IMR-90 (cell line): ENCODE data around the gene TPD52L2. TPM values are rescaled to one million over a fixed set of nuclear protein-coding genes. Genes with fewer than 3 reads are reported as not detected.

ENCODE experiments used
- ATAC-seq: fragments of 200-7000 bp; cut with Tn5 transposase; 2 replicates; pipeline ENCODE4 v1.9.1; 2020; ENCODE audit warnings: low read depth, mild to moderate bottlenecking, moderate library complexity
- BruUV-seq: library from RNA; stranded (reverse); fragments of 400-500 nt; replicated peaks from 2 replicates; lab custom pipeline; 2021; lab: Mats Ljungman, UMichigan
- CTCF ChIA-PET: fragments of 300-600 bp; formaldehyde crosslinking; extraction: SDS; loops from one replicate; lab custom pipeline; 2021; ENCODE audit warnings: antibody characterized with exemption; lab: Yijun Ruan, JAX
- POLR2A ChIA-PET: fragments of 300-600 bp; sonication (Branson Sonifier 250); formaldehyde crosslinking; loops from one replicate; lab custom pipeline; 2022; ENCODE audit warnings: antibody characterized with exemption; ENCODE audit not compliant: unreplicated experiment; lab: Charles Lee
- DNase-seq: peaks from one replicate; pipeline ENCODE4 v3.0.0; 2013
- H2AFZ ChIP-seq: replicated peaks from 2 replicates; pipeline ENCODE3; 2013; ENCODE audit warnings: low read length, mild to moderate bottlenecking; ENCODE audit not compliant: poor library complexity
- H2AK5ac ChIP-seq: 2 replicates; pipeline ENCODE4 v1.6.1; 2013; ENCODE audit warnings: low read depth, low read length, inconsistent platforms
- H2AK9ac ChIP-seq: replicated peaks from 2 replicates; pipeline ENCODE3; 2013; ENCODE audit warnings: mild to moderate bottlenecking, low read depth, low read length, moderate library complexity; ENCODE audit not compliant: poor library complexity
- H2BK120ac ChIP-seq: 2 replicates; pipeline ENCODE4 v1.6.1; 2013; ENCODE audit warnings: low read depth, low read length, inconsistent platforms
- H2BK15ac ChIP-seq: 3 replicates; pipeline ENCODE4 v1.6.1; 2013; ENCODE audit warnings: low read depth, low read length, inconsistent platforms
- H2BK20ac ChIP-seq: 2 replicates; pipeline ENCODE4 v1.6.1; 2013; ENCODE audit warnings: low read depth, mild to moderate bottlenecking, inconsistent platforms, low read length, moderate library complexity
- H2BK5ac ChIP-seq: 2 replicates; pipeline ENCODE4 v1.6.1; 2013; ENCODE audit warnings: mild to moderate bottlenecking, low read depth, low read length, inconsistent platforms; ENCODE audit not compliant: poor library complexity, severe bottlenecking
- H3K14ac ChIP-seq: replicated peaks from 2 replicates; pipeline ENCODE4 v1.6.1; 2013; ENCODE audit warnings: low read depth, low read length, inconsistent platforms
- H3K18ac ChIP-seq: 2 replicates; pipeline ENCODE4 v1.6.1; 2013; ENCODE audit warnings: low read depth, low read length, control low read depth
- H3K23ac ChIP-seq: 2 replicates; pipeline ENCODE4 v1.6.1; 2013; ENCODE audit warnings: low read depth, low read length, inconsistent platforms
- H3K27ac ChIP-seq: 2 replicates; pipeline ENCODE4 v1.5.1; 2013; ENCODE audit warnings: mild to moderate bottlenecking, control low read depth, low read length; ENCODE audit not compliant: insufficient read depth
- H3K27me3 ChIP-seq: 2 replicates; pipeline ENCODE4 v1.6.1; 2013; ENCODE audit warnings: low read length; ENCODE audit not compliant: control insufficient read depth, insufficient read depth
- H3K36me3 ChIP-seq: 2 replicates; pipeline ENCODE4 v1.6.1; 2013; ENCODE audit warnings: low read length, mixed read lengths; ENCODE audit not compliant: control insufficient read depth, insufficient read depth
- H3K4ac ChIP-seq: 2 replicates; pipeline ENCODE4 v1.6.1; 2013; ENCODE audit warnings: low read depth, low read length, inconsistent platforms
- H3K4me1 ChIP-seq: 2 replicates; pipeline ENCODE4 v1.6.1; 2013; ENCODE audit warnings: low read length, mixed read lengths; ENCODE audit not compliant: control insufficient read depth, insufficient read depth
- H3K4me2 ChIP-seq: 2 replicates; pipeline ENCODE4 v1.6.1; 2013; ENCODE audit warnings: low read depth, mild to moderate bottlenecking, control low read depth, low read length, moderate library complexity
- H3K4me3 ChIP-seq: 2 replicates; pipeline ENCODE4 v1.5.1; 2013; ENCODE audit warnings: low read depth, mild to moderate bottlenecking, control low read depth, low read length, moderate library complexity; ENCODE audit not compliant: insufficient read depth
- H3K56ac ChIP-seq: 2 replicates; pipeline ENCODE4 v1.6.1; 2013; ENCODE audit warnings: low read length, inconsistent platforms; ENCODE audit not compliant: insufficient read depth; ENCODE audit errors: extremely low read depth
- H3K79me1 ChIP-seq, 2 experiments: 2 replicates each; pipeline ENCODE4 v1.6.1; 2013; ENCODE audit warnings: low read length in 2 of 2, inconsistent platforms in 1 of 2, low read depth in 1 of 2
- H3K9ac ChIP-seq: 2 replicates; pipeline ENCODE4 v1.6.1; 2013; ENCODE audit warnings: low read depth, low read length, control low read depth
- H3K9me1 ChIP-seq: 2 replicates; pipeline ENCODE4 v1.6.1; 2013; ENCODE audit warnings: low read length, inconsistent platforms; ENCODE audit not compliant: insufficient read depth
- H3K9me3 ChIP-seq: 2 replicates; pipeline ENCODE4 v1.6.1; 2013; ENCODE audit warnings: low read length; ENCODE audit not compliant: control insufficient read depth, insufficient read depth
- H4K20me1 ChIP-seq: 2 replicates; pipeline ENCODE4 v1.6.1; 2013; ENCODE audit warnings: low read length, inconsistent platforms; ENCODE audit not compliant: insufficient read depth
- H4K5ac ChIP-seq: 2 replicates; pipeline ENCODE4 v1.6.1; 2013; ENCODE audit warnings: mild to moderate bottlenecking, low read depth, low read length, control low read depth
- H4K8ac ChIP-seq, 2 experiments: 2 replicates each; pipeline ENCODE4 v1.6.1; 2013; ENCODE audit warnings: low read depth in 2 of 2, low read length in 2 of 2, control low read depth in 1 of 2, inconsistent platforms in 1 of 2
- H4K91ac ChIP-seq: 2 replicates; pipeline ENCODE4 v1.6.1; 2013; ENCODE audit warnings: low read depth, low read length, inconsistent platforms; ENCODE audit not compliant: insufficient read depth
- BHLHE40 ChIP-seq: fragments of 150-350 bp; IDR thresholded peaks from 2 replicates; pipeline ENCODE4 v1.6.1; 2016; ENCODE audit warnings: mild to moderate bottlenecking, low read depth, low read length
- CEBPB ChIP-seq: IDR thresholded peaks from 2 replicates; pipeline ENCODE4 v1.6.1; 2012; ENCODE audit warnings: low read depth, low read length, improper control_type of control experiment
- CHD1 ChIP-seq: IDR thresholded peaks from 2 replicates; pipeline ENCODE4 v1.6.1; 2012; ENCODE audit warnings: low read depth, low read length, improper control_type of control experiment
- CTCF ChIP-seq: conservative IDR thresholded peaks from 2 replicates; pipeline ENCODE4 v1.5.1; 2012; ENCODE audit warnings: mild to moderate bottlenecking, low read depth, low read length, improper control_type of control experiment
- ELK1 ChIP-seq: fragments of 150-350 bp; IDR thresholded peaks from 2 replicates; pipeline ENCODE4 v1.6.1; 2016; ENCODE audit warnings: low read depth, mild to moderate bottlenecking, low read length, moderate library complexity, borderline replicate concordance
- MAFK ChIP-seq: IDR thresholded peaks from 2 replicates; pipeline ENCODE4 v1.6.1; 2012; ENCODE audit warnings: low read depth, low read length, improper control_type of control experiment
- MAZ ChIP-seq: IDR thresholded peaks from 2 replicates; pipeline ENCODE4 v1.6.1; 2012; ENCODE audit warnings: low read depth, mild to moderate bottlenecking, low read length, improper control_type of control experiment, moderate library complexity, borderline replicate concordance
- RCOR1 ChIP-seq: IDR thresholded peaks from 2 replicates; pipeline ENCODE4 v1.6.1; 2012; ENCODE audit warnings: mild to moderate bottlenecking, low read length, improper control_type of control experiment; ENCODE audit not compliant: insufficient replicate concordance
- RFX5 ChIP-seq: IDR thresholded peaks from 2 replicates; pipeline ENCODE4 v1.8.0; 2012; ENCODE audit warnings: low read depth, mild to moderate bottlenecking, low read length, moderate library complexity
- SMC3 ChIP-seq: fragments of 150-350 bp; IDR thresholded peaks from 2 replicates; pipeline ENCODE4 v1.6.1; 2016; ENCODE audit warnings: low read depth, mild to moderate bottlenecking, antibody characterized with exemption, low read length, moderate library complexity
- USF2 ChIP-seq: fragments of 150-350 bp; IDR thresholded peaks from 2 replicates; pipeline ENCODE4 v1.6.1; 2017; ENCODE audit warnings: mild to moderate bottlenecking, antibody characterized with exemption, low read length, low read depth
- WGBS, 2 experiments: methylation state at CpG; one replicate each; pipeline versions ENCODE4 v1.1.5 to v1.1.7; 2013; ENCODE audit warnings: missing lambda C conversion rate in 2 of 2; ENCODE audit not compliant: insufficient read length in 1 of 2; ENCODE audit errors: extremely low coverage in 2 of 2; 5-methylcytosine and 5-hydroxymethylcytosine counted together
- dilution Hi-C: fragments of 300-500 bp; cut with HindIII; formaldehyde crosslinking; loops from one replicate; pipeline ENCODE4 v1.14.3; 2018; ENCODE audit warnings: low sequenced_read_pairs; ENCODE audit not compliant: unreplicated experiment
- in situ Hi-C: fragments of 300-500 bp; cut with MboI; formaldehyde crosslinking; loops from 3 replicates; pipeline ENCODE4 v1.14.3; 2019; ENCODE audit warnings: low sequenced_read_pairs, inconsistent platforms, mixed read lengths
- intact Hi-C: fragments of 100-400 bp; cut with micrococcal nuclease; formaldehyde crosslinking; loops from 2 replicates; pipeline ENCODE4 v1.10.0; 2022
- polyA plus RNA-seq, 3 experiments: library from polyadenylated mRNA; depleted of rRNA; stranded (reverse); fragments of >200 nt; gene quantifications; 2 replicates each; pipeline ENCODE4 v1.2.3, GENCODE V29; 2012; ENCODE audit warnings: low replicate concordance in 1 of 3
- total RNA-seq: library from RNA; depleted of rRNA; stranded (reverse); fragments of >200 nt; gene quantifications from 2 replicates; pipeline ENCODE4 v1.2.3, GENCODE V29; 2012

Gene TPD52L2
- total and polyA plus RNA-seq, 2 of the 4 experiments (the other 2 are of a cell fraction), result 113 to 189 TPM

- H3K9me1 ChIP-seq, result 0 out of 2 replicates have a peak, but pooled peaks cover 5% of the 10 kb centered on the region
- H3K9ac ChIP-seq, result no peak overlapping the region
- BruUV-seq, result no TSS peak
- H3K27me3 ChIP-seq, result peaks cover 6% of the 10 kb centered on the region
- peak overlapping the region; percentile 35 for H3K4ac ChIP-seq
- H4K20me1 ChIP-seq, result no peaks in the 10 kb centered on the region
- H3K56ac ChIP-seq, result no peak overlapping the region
- ChIA-PET CTCF (no interaction called here), POLR2A (no interaction called here)
- H3K14ac ChIP-seq, result peak overlapping the region; percentile 21; the same call in 1 of the 2 replicates
- TF ChIP-seq RCOR1 (no peak), CEBPB (no peak), USF2 (no peak), MAFK (no peak), SMC3 (no peak), MAZ (no peak), CTCF (no peak), ELK1 (no peak), BHLHE40 (no peak), RFX5 (no peak), CHD1 (no peak)
- no peak overlapping the region for H3K4me2 ChIP-seq
- H2AK9ac ChIP-seq, result peak overlapping the region; percentile 91
- dilution Hi-C loops, result no loop called here
- no peak overlapping the region for H2BK5ac ChIP-seq
- H3K36me3 ChIP-seq, result no peaks in the 10 kb centered on the region
- no peak overlapping the region for H4K91ac ChIP-seq
- H3K79me1 ChIP-seq, result no peaks in the 10 kb centered on the region
- peak overlapping the region; percentile 30; the same call in 1 of the 2 replicates for H4K5ac ChIP-seq
- no peak for DNase-seq
- H2BK15ac ChIP-seq, result no peak overlapping the region
- in situ Hi-C loops, result no loop called here
- WGBS, 2 experiments, result 18% methylated on average over 8 of the region's 24 CpGs; no CpG with 5 or more reads in 1 of the 2 experiments
- no peak overlapping the region for H3K4me3 ChIP-seq
- H2AK5ac ChIP-seq, result peak overlapping the region; percentile 15; the same call in 1 of the 2 replicates
- H2AFZ ChIP-seq, result peak overlapping the region; percentile 91
- 0 out of 2 replicates have a peak overlapping the region, but pooled peaks have one; percentile 40 for H2BK120ac ChIP-seq
- peak; percentile 81 for ATAC-seq
- no peak overlapping the region for H2BK20ac ChIP-seq
- peaks cover 8% of the 10 kb centered on the region for H3K4me1 ChIP-seq
- H3K27ac ChIP-seq, result no peak overlapping the region
- intact Hi-C loops, result no loop called here
- peak overlapping the region in 1 of 2 experiments; percentile 24; a peak in 1 of 4 replicates for H4K8ac ChIP-seq
- no peaks in the 10 kb centered on the region for H3K9me3 ChIP-seq
- no peak overlapping the region for H3K23ac ChIP-seq
- H3K18ac ChIP-seq, result no peak overlapping the region
Measured at GRCh38 chr20:63846128-63846771, 18.8 kb upstream of the TPD52L2 start.
